HepG2 (cell line): ENCODE data around the gene PARP16. TPM values are rescaled to one million over a fixed set of nuclear protein-coding genes. Genes with fewer than 3 reads are reported as not detected.
A peak's percentile ranks its signal among the peaks of the same experiment; 100 is the strongest.

Source experiments
- ATM ChIP-seq: fragments of 450-650 bp; IDR thresholded peaks from 2 replicates; pipeline ENCODE4 v1.7.1; 2017; ENCODE audit warnings: mild to moderate bottlenecking, borderline replicate concordance
- ATRX ChIP-seq: sonication (generic); formaldehyde crosslinking; IDR thresholded peaks from 2 replicates; pipeline ENCODE4 v1.4.0; 2020; ENCODE audit warnings: missing genetic modification reagents, borderline replicate concordance
- DNMT1 ChIP-seq: sonication (generic); formaldehyde crosslinking; IDR thresholded peaks from 2 replicates; pipeline ENCODE4 v1.5.1; 2020; ENCODE audit warnings: mild to moderate bottlenecking, missing genetic modification reagents
- EZH2 ChIP-seq: conservative IDR thresholded peaks from 2 replicates; pipeline ENCODE4 v1.6.1; 2012; ENCODE audit warnings: mild to moderate bottlenecking, low read depth, low read length, moderate library complexity
- HNRNPUL1 ChIP-seq: fragments of 200-400 bp; formaldehyde crosslinking; IDR thresholded peaks from 2 replicates; pipeline ENCODE4 v1.6.1; 2017; ENCODE audit warnings: low read depth, mild to moderate bottlenecking, low read length, moderate library complexity
- IRX3 ChIP-seq: sonication (generic); formaldehyde crosslinking; IDR thresholded peaks from 2 replicates; pipeline ENCODE4 v1.8.1; 2023; ENCODE audit warnings: mild to moderate bottlenecking, low read depth, missing genetic modification reagents, borderline replicate concordance
- MAFK ChIP-seq, 2 experiments: IDR thresholded peaks in 1 of 2; conservative IDR thresholded peaks in 1 of 2; 2 replicates each; pipeline ENCODE4 v1.6.1; 2011; ENCODE audit warnings: improper control_type of control experiment in 2 of 2, low read length in 2 of 2
- PRMT3 ChIP-seq: sonication (generic); formaldehyde crosslinking; IDR thresholded peaks from 2 replicates; pipeline ENCODE4 v1.8.1; 2022; ENCODE audit warnings: low read depth, mild to moderate bottlenecking, moderate library complexity, missing genetic modification reagents, borderline replicate concordance
- RBFOX2 ChIP-seq: fragments of 200-400 bp; formaldehyde crosslinking; IDR thresholded peaks from 2 replicates; pipeline ENCODE4 v1.6.1; 2017; ENCODE audit warnings: low read depth, mild to moderate bottlenecking, low read length
- RCOR2 ChIP-seq: IDR thresholded peaks from 2 replicates; pipeline ENCODE4 v1.6.1; 2016; ENCODE audit warnings: missing biosample characterization, missing genetic modification reagents
- YY1 ChIP-seq: IDR thresholded peaks from 2 replicates; pipeline ENCODE4 v1.6.1; 2011; ENCODE audit warnings: low read length, low read depth, moderate library complexity, mild to moderate bottlenecking; ENCODE audit not compliant: insufficient read depth, insufficient replicate concordance
- ZNF180 ChIP-seq: sonication (generic); formaldehyde crosslinking; IDR thresholded peaks from 2 replicates; pipeline ENCODE4 v1.4.0; 2020; ENCODE audit warnings: low read depth, missing genetic modification reagents, borderline replicate concordance
- ZNF567 ChIP-seq: sonication (generic); formaldehyde crosslinking; IDR thresholded peaks from 2 replicates; pipeline ENCODE4 v1.8.1; 2023; ENCODE audit warnings: mild to moderate bottlenecking, missing genetic modification reagents, borderline replicate concordance
- ZNF670 ChIP-seq: sonication (generic); formaldehyde crosslinking; IDR thresholded peaks from 2 replicates; pipeline ENCODE4 v1.8.0; 2022; ENCODE audit warnings: mild to moderate bottlenecking, missing genetic modification reagents, borderline replicate concordance
- ZNF674 ChIP-seq: sonication (generic); formaldehyde crosslinking; IDR thresholded peaks from 2 replicates; pipeline ENCODE4 v1.5.0; 2020; ENCODE audit warnings: low read depth, mild to moderate bottlenecking, missing genetic modification reagents
- ZSCAN12 ChIP-seq: sonication (generic); formaldehyde crosslinking; IDR thresholded peaks from 2 replicates; pipeline ENCODE4 v1.9.0; 2021; ENCODE audit warnings: mild to moderate bottlenecking, missing genetic modification reagents
- polyA plus RNA-seq, 8 experiments: library from polyadenylated mRNA; depleted of rRNA in 3 of 8; stranded (reverse) in 7 of 8; unstranded in 1 of 8; fragments of >200 nt; fragmentation: Illumina TruSeq in 4 of 8; extraction: Trizol in 4 of 8; gene quantifications; 2 replicates each; pipeline versions ENCODE4 v1.2.1 to v1.2.3, GENCODE V29; 2011 to 2016; ENCODE audit warnings: low read depth in 4 of 8, missing spikeins in 1 of 8, mixed read lengths in 1 of 8; ENCODE audit not compliant: insufficient read depth in 1 of 8
- total RNA-seq, 5 experiments: library from RNA; depleted of rRNA; stranded (reverse); fragments of >200 nt; fragmentation: Illumina TruSeq; extraction: Trizol; gene quantifications; 2 replicates each; pipeline ENCODE4 v1.2.3, GENCODE V29; 2016; ENCODE audit warnings: low read depth in 1 of 5
- TF ChIP-seq, protein P1 (sequence below): sonication (generic); formaldehyde crosslinking; IDR thresholded peaks from 2 replicates; pipeline ENCODE4 v1.5.0; 2020; ENCODE audit warnings: missing genetic modification reagents
- TF ChIP-seq, protein P2 (sequence below): IDR thresholded peaks from 2 replicates; pipeline ENCODE4 v1.6.1; 2016; ENCODE audit warnings: mild to moderate bottlenecking
- TF ChIP-seq, protein P3 (sequence below): sonication (generic); formaldehyde crosslinking; IDR thresholded peaks from 2 replicates; pipeline ENCODE4 v1.4.0; 2020; ENCODE audit warnings: missing genetic modification reagents, borderline replicate concordance
- TF ChIP-seq, protein P4 (sequence below): sonication (generic); formaldehyde crosslinking; IDR thresholded peaks from 2 replicates; pipeline ENCODE4 v1.8.0; 2022; ENCODE audit warnings: mild to moderate bottlenecking, missing genetic modification reagents; ENCODE audit not compliant: insufficient replicate concordance

Gene PARP16
- total and polyA plus RNA-seq, 2 of the 13 experiments (the other 11 are each of a cell fraction or from before 2014, with no cell fraction given), result 6.8 to 7.6 TPM

DNA sequence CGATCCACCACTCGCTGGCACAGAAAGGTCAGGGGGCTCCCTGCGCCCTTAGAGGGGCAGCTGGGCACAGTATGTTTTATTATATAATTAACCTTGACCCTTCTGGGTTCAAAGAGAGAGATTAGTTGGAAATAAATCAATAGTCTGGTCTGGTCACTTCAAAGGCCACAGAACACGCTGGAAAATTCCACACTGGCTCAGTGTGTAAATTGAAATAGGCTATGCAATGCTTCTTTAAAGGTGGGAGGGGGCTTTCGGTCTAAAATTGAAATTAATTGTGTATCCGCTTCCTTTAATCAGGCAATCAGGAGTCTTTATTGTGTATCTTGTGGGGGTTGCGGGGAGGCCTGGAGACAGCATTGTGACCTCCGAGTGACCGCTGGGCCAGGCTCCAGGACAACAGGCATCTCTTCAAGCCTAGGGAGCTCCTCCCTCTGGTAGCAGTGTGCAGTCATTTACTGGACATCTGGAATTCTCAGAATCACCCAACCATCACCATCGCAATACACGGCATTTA is 25.8 kb upstream of the PARP16 start (continued):
- TF ChIP-seq EZH2 (no peak), RBFOX2 (no peak), ZNF180 (CRISPR knock-in tag) (no peak), ZNF670 (0 out of 2 replicates have a peak, but pooled peaks have one; percentile 29), ZSCAN12 (CRISPR knock-in tag) (no peak), ATRX (CRISPR knock-in tag) (no peak), IRX3 (CRISPR knock-in tag) (no peak), ATM (no peak), DNMT1 (no peak), YY1 (no peak), ZNF674 (no peak), PRMT3 (CRISPR knock-in tag) (no peak), MAFK (conservative IDR thresholded peaks at IDR 0.05 in 1 of 2, IDR thresholded peaks at IDR 0.05 in 1 of 2; ENCODE audit: low read length in 2 of 2) (no peak), HNRNPUL1 (no peak), ZNF567 (CRISPR knock-in tag) (no peak), RCOR2 (CRISPR knock-in tag) (no peak)
- TF ChIP-seq, protein P1, sequence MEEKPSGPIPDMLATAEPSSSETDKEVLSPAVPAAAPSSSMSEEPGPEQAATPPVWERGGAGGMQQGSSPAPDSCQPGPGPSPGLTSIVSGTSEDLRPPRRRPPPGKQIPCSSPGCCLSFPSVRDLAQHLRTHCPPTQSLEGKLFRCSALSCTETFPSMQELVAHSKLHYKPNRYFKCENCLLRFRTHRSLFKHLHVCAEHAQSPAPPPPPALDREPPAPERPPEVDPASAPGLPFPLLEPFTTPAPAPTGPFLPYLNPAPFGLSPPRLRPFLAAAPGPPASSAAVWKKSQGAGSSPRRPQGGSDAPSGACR (CRISPR knock-in tag), result 0 out of 2 replicates have a peak, but pooled peaks have one; percentile 30
- TF ChIP-seq, protein P2, sequence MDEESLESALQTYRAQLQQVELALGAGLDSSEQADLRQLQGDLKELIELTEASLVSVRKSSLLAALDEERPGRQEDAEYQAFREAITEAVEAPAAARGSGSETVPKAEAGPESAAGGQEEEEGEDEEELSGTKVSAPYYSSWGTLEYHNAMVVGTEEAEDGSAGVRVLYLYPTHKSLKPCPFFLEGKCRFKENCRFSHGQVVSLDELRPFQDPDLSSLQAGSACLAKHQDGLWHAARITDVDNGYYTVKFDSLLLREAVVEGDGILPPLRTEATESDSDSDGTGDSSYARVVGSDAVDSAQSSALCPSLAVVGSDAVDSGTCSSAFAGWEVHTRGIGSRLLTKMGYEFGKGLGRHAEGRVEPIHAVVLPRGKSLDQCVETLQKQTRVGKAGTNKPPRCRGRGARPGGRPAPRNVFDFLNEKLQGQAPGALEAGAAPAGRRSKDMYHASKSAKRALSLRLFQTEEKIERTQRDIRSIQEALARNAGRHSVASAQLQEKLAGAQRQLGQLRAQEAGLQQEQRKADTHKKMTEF (CRISPR knock-in tag), result peak; percentile 76; the same call in 1 of the 2 replicates
- TF ChIP-seq, protein P3, sequence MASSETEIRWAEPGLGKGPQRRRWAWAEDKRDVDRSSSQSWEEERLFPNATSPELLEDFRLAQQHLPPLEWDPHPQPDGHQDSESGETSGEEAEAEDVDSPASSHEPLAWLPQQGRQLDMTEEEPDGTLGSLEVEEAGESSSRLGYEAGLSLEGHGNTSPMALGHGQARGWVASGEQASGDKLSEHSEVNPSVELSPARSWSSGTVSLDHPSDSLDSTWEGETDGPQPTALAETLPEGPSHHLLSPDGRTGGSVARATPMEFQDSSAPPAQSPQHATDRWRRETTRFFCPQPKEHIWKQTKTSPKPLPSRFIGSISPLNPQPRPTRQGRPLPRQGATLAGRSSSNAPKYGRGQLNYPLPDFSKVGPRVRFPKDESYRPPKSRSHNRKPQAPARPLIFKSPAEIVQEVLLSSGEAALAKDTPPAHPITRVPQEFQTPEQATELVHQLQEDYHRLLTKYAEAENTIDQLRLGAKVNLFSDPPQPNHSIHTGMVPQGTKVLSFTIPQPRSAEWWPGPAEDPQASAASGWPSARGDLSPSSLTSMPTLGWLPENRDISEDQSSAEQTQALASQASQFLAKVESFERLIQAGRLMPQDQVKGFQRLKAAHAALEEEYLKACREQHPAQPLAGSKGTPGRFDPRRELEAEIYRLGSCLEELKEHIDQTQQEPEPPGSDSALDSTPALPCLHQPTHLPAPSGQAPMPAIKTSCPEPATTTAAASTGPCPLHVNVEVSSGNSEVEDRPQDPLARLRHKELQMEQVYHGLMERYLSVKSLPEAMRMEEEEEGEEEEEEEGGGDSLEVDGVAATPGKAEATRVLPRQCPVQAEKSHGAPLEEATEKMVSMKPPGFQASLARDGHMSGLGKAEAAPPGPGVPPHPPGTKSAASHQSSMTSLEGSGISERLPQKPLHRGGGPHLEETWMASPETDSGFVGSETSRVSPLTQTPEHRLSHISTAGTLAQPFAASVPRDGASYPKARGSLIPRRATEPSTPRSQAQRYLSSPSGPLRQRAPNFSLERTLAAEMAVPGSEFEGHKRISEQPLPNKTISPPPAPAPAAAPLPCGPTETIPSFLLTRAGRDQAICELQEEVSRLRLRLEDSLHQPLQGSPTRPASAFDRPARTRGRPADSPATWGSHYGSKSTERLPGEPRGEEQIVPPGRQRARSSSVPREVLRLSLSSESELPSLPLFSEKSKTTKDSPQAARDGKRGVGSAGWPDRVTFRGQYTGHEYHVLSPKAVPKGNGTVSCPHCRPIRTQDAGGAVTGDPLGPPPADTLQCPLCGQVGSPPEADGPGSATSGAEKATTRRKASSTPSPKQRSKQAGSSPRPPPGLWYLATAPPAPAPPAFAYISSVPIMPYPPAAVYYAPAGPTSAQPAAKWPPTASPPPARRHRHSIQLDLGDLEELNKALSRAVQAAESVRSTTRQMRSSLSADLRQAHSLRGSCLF (CRISPR knock-in tag), result no peak
- TF ChIP-seq, protein P4, sequence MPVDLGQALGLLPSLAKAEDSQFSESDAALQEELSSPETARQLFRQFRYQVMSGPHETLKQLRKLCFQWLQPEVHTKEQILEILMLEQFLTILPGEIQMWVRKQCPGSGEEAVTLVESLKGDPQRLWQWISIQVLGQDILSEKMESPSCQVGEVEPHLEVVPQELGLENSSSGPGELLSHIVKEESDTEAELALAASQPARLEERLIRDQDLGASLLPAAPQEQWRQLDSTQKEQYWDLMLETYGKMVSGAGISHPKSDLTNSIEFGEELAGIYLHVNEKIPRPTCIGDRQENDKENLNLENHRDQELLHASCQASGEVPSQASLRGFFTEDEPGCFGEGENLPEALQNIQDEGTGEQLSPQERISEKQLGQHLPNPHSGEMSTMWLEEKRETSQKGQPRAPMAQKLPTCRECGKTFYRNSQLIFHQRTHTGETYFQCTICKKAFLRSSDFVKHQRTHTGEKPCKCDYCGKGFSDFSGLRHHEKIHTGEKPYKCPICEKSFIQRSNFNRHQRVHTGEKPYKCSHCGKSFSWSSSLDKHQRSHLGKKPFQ (CRISPR knock-in tag), result no peak
